Gastrocnemius medialis (tissue), 4 donors: ENCODE results near the gene NATD1. TPM values are rescaled to one million over a fixed set of nuclear protein-coding genes. Genes with fewer than 3 reads are reported as not detected.
A peak's percentile ranks its signal among the peaks of the same experiment; 100 is the strongest.

Experiments
- ATAC-seq, 2 donors: fragments of 150-250 bp; one replicate each; pipeline ENCODE4 v1.9.1; 2016
- DNase-seq, 2 donors: peaks; one replicate each; pipeline ENCODE4 v3.0.0-alpha.2; 2019
- H3K27ac ChIP-seq, 4 donors: fragments of 200-600 bp; sonication (generic); 1 replicate in 1 of 4; 2 replicates in 3 of 4; pipeline ENCODE4 v1.5.1; 2016 to 2018; ENCODE audit warnings: mild to moderate bottlenecking in 2 of 4, moderate library complexity in 1 of 4
- H3K27me3 ChIP-seq, 3 donors: fragments of 200-600 bp; sonication (generic) in 2 of 3; 1 replicate in 1 of 3; 2 replicates in 2 of 3; pipeline versions ENCODE4 v1.5.1 to v1.6.0; 2016 to 2019; ENCODE audit warnings: mild to moderate bottlenecking in 1 of 3, moderate library complexity in 1 of 3
- H3K36me3 ChIP-seq, 2 donors: fragments of 200-600 bp; sonication (generic) in 1 of 2; one replicate each; pipeline ENCODE4 v1.5.1; 2017 to 2018
- H3K4me1 ChIP-seq, 2 donors: fragments of 200-600 bp; sonication (generic) in 1 of 2; one replicate each; pipeline ENCODE4 v1.5.1; 2016 to 2017; ENCODE audit warnings: mild to moderate bottlenecking in 2 of 2
- H3K4me3 ChIP-seq, 4 donors: fragments of 200-600 bp; sonication (generic) in 3 of 4; 1 replicate in 1 of 4; 2 replicates in 3 of 4; pipeline ENCODE4 v1.5.1; 2016 to 2019; ENCODE audit warnings: mild to moderate bottlenecking in 2 of 4
- H3K9me3 ChIP-seq, 3 donors: fragments of 200-600 bp; sonication (generic) in 2 of 3; 1 replicate in 1 of 3; 2 replicates in 2 of 3; pipeline ENCODE4 v1.5.1; 2016 to 2019
- POLR2A ChIP-seq, 2 donors: fragments of 450-650 bp; IDR thresholded peaks; one replicate each; pipeline ENCODE4 v1.6.1; 2017; ENCODE audit warnings: antibody characterized with exemption in 2 of 2, mild to moderate bottlenecking in 2 of 2, moderate library complexity in 2 of 2
- in situ Hi-C, 4 donors: fragments of 200-750 bp; cut with MboI; loops; one replicate each; pipeline versions ENCODE4 v1.15.0 to v1.8.0; 2017; ENCODE audit warnings: low sequenced_read_pairs in 4 of 4
- intact Hi-C: fragments of 100-400 bp; cut with DNase I; formaldehyde crosslinking; loops from one replicate; pipeline ENCODE4 v1.15.1; 2023; ENCODE audit warnings: low total_unique reads
- total RNA-seq, 4 donors: library from RNA; depleted of rRNA; stranded (reverse); fragments of >200 nt; gene quantifications; one replicate each; pipeline versions ENCODE4 v1.1.0 to v1.2.3, GENCODE V29; 2016
- TF ChIP-seq, protein P1 (sequence below), 5 experiments: fragments of 450-650 bp in 3 of 5; fragments of 200-600 bp in 2 of 5; sonication (generic) in 2 of 5; IDR thresholded peaks in 4 of 5; conservative IDR thresholded peaks in 1 of 5; 1 replicate in 4 of 5; 2 replicates in 1 of 5; pipeline ENCODE4 v1.5.1; 2016 to 2019; ENCODE audit warnings: antibody characterized with exemption in 5 of 5, mild to moderate bottlenecking in 3 of 5, moderate library complexity in 3 of 5

The NATD1 gene
- total RNA-seq, 4 donors from 2014 or later: 10.1 to 21.2 (median 15.5) TPM

DNA sequence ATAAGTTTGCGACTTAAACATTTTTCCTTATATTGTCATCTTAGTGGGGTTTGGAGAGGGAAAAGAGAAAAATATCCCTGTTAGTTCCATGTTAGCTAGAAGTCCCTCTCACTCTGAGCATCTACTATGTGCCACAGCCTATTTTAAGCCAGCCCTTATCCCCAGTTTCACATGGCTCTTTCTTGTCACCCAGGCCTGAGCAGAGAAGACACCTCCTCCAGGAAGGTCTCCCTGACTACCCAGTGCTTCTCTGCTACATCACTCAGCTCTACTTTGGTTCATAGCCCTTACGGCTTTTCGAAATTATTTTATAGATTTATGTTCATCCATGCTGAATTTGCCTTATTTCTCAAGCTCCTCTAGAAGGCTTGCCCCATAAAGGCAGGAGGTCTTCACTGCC is 24.1 kb upstream of the NATD1 start:
- H3K27me3 ChIP-seq: no peaks in the 10 kb centered on the region
- intact Hi-C loops (loop anchor here (5.0 kb wide), 1 partner anchor 35 kb away; no protein-coding TSS in a partner anchor), in situ Hi-C loops (loop anchor here in 1 of 4 donors (10.0 kb wide), 1 partner anchor 243 kb away; no protein-coding TSS in a partner anchor)
- no peaks in the 10 kb centered on the region for H3K9me3 ChIP-seq
- H3K4me1 ChIP-seq: peaks cover 36 to 41% of the 10 kb centered on the region in 2 donors
- DNase-seq (no peak), ATAC-seq (no peak)
- no peak overlapping the region for H3K4me3 ChIP-seq
- peak overlapping the region in 3 of 4 donors; percentile 74 to 99 (median 92) for H3K27ac ChIP-seq
- no peaks in the 10 kb centered on the region for H3K36me3 ChIP-seq
- no peak for TF ChIP-seq POLR2A (IDR thresholded peaks at IDR 0.05)
- TF ChIP-seq, protein P1, sequence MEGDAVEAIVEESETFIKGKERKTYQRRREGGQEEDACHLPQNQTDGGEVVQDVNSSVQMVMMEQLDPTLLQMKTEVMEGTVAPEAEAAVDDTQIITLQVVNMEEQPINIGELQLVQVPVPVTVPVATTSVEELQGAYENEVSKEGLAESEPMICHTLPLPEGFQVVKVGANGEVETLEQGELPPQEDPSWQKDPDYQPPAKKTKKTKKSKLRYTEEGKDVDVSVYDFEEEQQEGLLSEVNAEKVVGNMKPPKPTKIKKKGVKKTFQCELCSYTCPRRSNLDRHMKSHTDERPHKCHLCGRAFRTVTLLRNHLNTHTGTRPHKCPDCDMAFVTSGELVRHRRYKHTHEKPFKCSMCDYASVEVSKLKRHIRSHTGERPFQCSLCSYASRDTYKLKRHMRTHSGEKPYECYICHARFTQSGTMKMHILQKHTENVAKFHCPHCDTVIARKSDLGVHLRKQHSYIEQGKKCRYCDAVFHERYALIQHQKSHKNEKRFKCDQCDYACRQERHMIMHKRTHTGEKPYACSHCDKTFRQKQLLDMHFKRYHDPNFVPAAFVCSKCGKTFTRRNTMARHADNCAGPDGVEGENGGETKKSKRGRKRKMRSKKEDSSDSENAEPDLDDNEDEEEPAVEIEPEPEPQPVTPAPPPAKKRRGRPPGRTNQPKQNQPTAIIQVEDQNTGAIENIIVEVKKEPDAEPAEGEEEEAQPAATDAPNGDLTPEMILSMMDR (IDR thresholded peaks at IDR 0.05 in 4 of 5, conservative IDR thresholded peaks at IDR 0.05 in 1 of 5): no peak

DNA sequence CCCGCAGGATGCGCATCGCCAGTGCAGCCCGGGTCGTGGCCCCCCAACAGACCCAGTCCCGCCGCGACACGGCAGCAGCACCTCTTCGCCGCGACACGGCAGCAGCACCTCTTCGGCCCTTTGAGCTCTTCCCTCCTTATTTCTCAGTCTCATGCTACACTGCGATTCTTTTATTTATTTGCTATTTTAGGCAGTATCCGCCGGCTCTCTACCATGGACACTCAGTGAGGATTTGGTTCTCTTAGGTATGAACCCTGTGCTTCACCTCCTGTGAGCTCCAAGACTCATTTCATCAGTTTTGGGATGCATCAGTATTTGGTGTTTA is 23.0 kb upstream of the NATD1 start:
- peak overlapping the region; percentile 59 to 80 (median 64) for H3K4me3 ChIP-seq
- in situ Hi-C loops (loop anchor here in 1 of 4 donors (10.0 kb wide), 1 partner anchor 241 kb away; no protein-coding TSS in a partner anchor), intact Hi-C loops (loop anchor here (5.0 kb wide), 1 partner anchor 36 kb away; no protein-coding TSS in a partner anchor)
- H3K9me3 ChIP-seq: no peaks in the 10 kb centered on the region
- peaks cover 31 to 33% of the 10 kb centered on the region in 2 donors for H3K4me1 ChIP-seq
- H3K27ac ChIP-seq: peak overlapping the region; percentile 75 to 94 (median 82)
- DNase-seq (no peak), ATAC-seq (no peak)
- no peak for TF ChIP-seq POLR2A (IDR thresholded peaks at IDR 0.05)
- TF ChIP-seq, protein P1 (IDR thresholded peaks at IDR 0.05 in 4 of 5, conservative IDR thresholded peaks at IDR 0.05 in 1 of 5): no peak
- H3K36me3 ChIP-seq: no peaks in the 10 kb centered on the region
- no peaks in the 10 kb centered on the region for H3K27me3 ChIP-seq

DNA sequence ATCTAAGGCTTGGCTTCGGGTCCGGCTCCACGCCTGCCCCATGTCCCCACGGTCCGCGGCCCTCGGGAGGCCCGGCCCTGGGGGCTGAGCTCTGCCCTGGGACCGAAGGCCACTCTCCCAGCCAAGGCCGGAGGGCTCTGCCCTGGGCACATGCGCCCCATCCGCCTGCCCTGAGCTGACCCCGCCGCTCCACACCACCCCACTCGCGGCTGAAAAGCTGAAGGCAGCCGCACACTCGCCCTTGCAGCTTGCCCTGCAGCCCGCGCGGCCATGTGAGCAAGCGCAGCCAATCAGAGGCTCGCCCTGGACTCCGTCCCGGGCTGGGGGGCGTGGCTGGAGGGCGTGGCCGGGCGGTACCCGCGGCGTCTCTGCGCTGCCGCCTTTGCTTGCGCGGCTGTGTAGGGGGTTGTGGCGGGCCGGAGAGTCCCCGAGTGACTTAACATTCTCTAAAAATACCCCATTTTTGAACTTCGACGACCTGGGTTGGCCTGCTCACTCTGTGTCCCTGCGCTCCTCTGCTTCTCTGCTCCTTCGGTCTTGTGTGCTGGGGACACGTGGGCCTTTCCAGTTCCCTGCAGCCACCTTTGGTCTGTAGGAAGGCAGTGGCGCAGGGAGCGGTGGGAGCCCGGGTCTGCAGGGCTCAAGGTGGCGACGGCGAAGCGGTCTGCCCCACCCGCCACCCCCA is 22.5 kb upstream of the NATD1 start:
- H3K4me3 ChIP-seq: peak overlapping the region; percentile 59 to 80 (median 64)
- in situ Hi-C loops (loop anchor here in 1 of 4 donors (10.0 kb wide), 1 partner anchor 241 kb away; no protein-coding TSS in a partner anchor), intact Hi-C loops (loop anchor here (2.0 to 5.0 kb wide), 2 partner anchors 15 to 37 kb away; no protein-coding TSS in a partner anchor)
- peaks cover 31 to 33% of the 10 kb centered on the region in 2 donors for H3K4me1 ChIP-seq
- ATAC-seq (peak; percentile 74 to 76), DNase-seq (peak; percentile 88 to 93)
- H3K9me3 ChIP-seq: no peaks in the 10 kb centered on the region
- TF ChIP-seq, protein P1 (IDR thresholded peaks at IDR 0.05 in 4 of 5, conservative IDR thresholded peaks at IDR 0.05 in 1 of 5): no peak
- TF ChIP-seq POLR2A (IDR thresholded peaks at IDR 0.05): peak; percentile 71 to 80
- H3K27ac ChIP-seq: peak overlapping the region; percentile 75 to 94 (median 82)
- H3K36me3 ChIP-seq: no peaks in the 10 kb centered on the region
- H3K27me3 ChIP-seq: no peaks in the 10 kb centered on the region

DNA sequence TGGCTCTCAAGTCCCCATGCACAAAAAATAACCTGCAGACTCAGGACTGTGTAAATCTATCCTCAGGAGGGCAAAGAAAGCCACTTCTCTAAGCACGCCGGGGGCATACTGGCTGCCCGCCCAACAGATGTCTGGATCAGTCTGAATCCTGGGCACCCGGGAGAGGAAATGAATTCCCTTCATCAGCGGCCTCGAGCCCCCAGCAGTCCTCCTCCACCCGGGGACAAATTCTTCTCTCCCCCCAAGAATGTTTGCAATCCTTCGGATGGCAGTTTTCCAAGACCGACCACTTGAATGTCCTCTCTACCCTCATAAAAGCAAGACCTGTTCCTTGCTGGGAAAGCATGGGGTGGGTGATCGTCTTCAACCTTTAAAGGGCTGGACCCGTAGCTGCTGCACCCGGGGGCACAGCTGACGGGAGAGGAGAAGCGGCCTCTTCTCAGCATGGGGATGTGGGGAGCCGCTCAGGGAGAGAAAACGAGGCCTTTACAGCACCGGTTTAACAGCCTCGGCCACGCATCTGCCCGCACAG is 21.9 kb upstream of the NATD1 start:
- Histone ChIP-seq H3K36me3 (no peaks in the 10 kb centered on the region), H3K27ac (peak overlapping the region; percentile 75 to 94 (median 82)), H3K4me1 (peaks cover 28 to 31% of the 10 kb centered on the region in 2 donors), H3K9me3 (no peaks in the 10 kb centered on the region), H3K27me3 (no peaks in the 10 kb centered on the region), H3K4me3 (peak overlapping the region; percentile 59 to 80 (median 64))
- in situ Hi-C loops (loop anchor here in 1 of 4 donors (10.0 kb wide), 1 partner anchor 240 kb away; no protein-coding TSS in a partner anchor), intact Hi-C loops (loop anchor here (2.0 to 5.0 kb wide), 2 partner anchors 14 to 37 kb away; no protein-coding TSS in a partner anchor)
- no peak for TF ChIP-seq POLR2A (IDR thresholded peaks at IDR 0.05)
- TF ChIP-seq, protein P1 (IDR thresholded peaks at IDR 0.05 in 4 of 5, conservative IDR thresholded peaks at IDR 0.05 in 1 of 5): no peak
- ATAC-seq (peak; percentile 15 to 42), DNase-seq (peak in 1 of 2 donors; percentile 61)
